Activated gamma-delta T cell treated with anti-CD3 and anti-CD28 coated beads, Interleukin-2, amount 50 U/mL, for 16 hours (primary cell): Measurements from ENCODE around the gene KIF4A.

Source experiments
- DNase-seq: peaks from one replicate; pipeline ENCODE4 v3.0.0-alpha.2; 2020; ENCODE audit warnings: low read depth

The KIF4A gene

GRCh38 chrX:70402721-70403120 lies 112.8 kb downstream of the KIF4A start:
- no peak for DNase-seq

DNA sequence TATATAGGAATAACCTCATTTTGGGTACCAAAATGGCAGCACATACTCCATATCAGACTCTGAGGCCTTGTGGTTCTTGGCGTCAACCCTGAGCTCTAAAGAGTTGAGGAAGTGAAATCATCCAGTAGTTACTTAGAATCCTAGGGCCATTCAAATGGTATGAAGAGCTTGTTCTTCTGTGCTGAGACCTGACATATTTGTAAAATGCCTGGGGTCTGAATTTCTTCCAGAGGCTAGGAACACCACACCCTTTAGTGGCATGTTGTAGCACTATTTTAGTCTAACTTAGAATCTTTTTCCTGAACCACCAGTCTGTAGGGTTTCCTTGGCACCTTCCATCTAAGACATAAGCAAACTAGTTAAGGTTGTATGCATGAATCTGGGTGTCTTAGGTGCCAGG lies 115.1 kb downstream of the KIF4A start:
- DNase-seq = no peak

DNA sequence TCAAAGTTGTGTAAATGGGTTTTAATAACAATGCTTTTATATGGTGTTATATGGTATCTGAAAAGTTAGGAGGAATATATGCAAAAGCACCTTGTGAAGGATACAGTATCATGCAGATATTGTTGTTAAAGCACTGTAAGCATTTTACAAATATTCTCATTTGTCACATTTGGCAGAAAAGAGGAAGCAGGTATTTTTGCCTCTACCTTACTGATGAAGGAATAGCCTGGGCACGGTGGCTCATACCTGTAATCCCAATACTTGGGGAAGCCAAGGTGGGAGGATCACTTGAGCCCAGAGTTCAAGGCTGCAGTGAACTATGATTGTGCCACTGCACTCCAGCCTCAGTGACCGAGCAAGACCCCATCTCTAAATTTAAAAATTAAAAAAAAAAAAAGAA lies 121.0 kb downstream of the KIF4A start:
- DNase-seq = no peak

- DNase-seq = no peak
These were observed 121.6 kb downstream of the KIF4A start for GRCh38 chrX:70411475-70411874.

DNA sequence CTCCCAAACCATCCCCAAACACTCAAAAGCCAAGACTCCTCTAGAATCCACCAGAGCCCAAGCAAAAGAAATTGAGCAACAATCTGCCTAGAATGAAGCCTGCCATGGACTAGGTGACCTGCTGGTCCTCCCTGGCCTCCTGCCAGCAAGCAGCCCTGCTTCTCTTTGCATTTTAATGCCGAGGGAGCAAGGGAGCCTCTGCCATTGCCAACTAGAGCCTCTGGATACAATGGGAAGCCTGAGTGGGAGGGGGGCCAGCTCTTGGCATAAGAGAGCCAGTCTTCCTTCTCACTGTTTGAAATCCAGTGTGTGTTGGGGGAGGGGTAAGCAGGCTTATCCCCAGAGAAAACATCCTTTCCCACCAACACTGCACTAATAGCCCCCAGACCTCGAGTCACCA lies 131.7 kb downstream of the KIF4A start:
- DNase-seq = no peak

- DNase-seq = no peak
These were observed 133.0 kb downstream of the KIF4A start, which contains the start of gene GDPD2 for GRCh38 chrX:70422851-70423341. Gene GDPD2, plus strand, starts transcription at chrX:70423314. Its CDS starts 1,671 bp downstream, at chrX:70424985.

DNA sequence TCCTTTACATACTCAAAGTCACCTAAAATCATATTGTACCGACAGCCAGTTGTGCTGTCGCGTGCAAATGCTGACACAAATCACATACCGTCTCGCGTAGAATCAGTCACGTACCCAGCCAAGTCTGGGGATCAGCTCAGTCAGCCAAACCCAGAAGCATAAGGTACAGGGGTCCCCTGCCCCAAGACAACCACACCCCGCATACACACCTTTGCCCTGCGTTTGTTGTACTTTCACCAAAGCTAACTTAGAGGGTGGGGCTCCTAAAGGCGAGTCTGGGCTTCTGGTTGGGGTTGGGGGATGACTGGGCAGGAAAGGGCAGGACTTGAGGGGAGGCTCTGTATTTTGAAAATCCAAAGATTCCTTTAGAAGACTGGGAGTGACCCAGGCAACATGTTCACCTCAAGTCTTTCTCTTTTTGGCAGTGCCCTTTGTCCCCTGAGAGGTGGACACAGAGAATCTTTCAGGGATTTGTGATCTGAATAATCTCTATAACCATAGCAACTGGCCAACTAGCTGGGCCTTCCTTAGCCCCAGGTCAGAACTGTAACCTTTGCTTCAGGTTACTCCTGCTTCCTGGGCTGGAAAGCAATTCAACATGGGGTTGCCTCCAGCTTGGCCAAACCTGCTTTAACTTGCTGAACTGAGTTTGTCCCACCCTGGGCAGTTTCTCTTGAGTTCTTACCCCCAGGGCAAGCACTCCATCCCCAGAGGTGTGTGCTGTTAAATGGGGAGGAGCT lies 134.2 kb downstream of the KIF4A start:
- DNase-seq = no peak

DNA sequence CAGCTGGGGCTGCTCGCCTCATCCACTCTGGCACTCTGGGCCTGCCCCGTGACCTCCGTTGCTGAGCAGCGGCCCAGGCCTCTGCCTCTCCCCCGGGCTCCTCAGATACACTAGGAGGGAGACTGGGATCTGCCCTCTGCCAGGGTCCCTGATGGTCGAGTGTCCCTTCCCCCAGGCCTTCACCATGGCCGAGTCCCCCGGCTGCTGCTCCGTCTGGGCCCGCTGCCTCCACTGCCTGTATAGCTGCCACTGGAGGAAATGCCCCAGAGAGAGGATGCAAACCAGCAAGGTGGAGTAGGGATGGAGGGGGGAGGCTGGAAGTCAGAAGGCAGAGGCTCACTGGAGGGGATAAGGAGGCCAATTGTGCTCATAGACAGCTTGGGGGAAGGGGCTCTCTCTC lies 134.9 kb downstream of the KIF4A start:
- no peak for DNase-seq

GRCh38 chrX:70426286-70427278 lies 136.7 kb downstream of the KIF4A start:
- DNase-seq = no peak

GRCh38 chrX:70427365-70427764 lies 137.5 kb downstream of the KIF4A start:
- DNase-seq = no peak

DNA sequence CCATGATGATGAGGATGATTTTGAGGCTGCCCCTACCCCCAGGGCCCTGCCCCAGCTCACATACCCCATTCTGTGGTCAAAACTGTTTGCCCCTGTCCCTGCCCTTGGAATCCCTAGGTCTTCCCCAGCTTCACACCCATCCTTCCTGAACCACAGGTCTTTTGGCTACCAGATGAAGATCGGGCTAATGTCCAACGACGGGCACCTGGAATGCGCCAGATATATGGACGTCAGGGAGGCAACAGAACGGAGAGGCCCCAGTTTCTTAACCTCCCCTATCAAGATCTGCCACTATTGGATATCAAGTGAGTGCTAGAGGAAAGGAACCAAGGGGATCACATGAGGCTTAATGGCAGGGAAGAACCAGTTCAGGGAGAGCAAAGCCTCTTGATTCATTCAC lies 139.9 kb downstream of the KIF4A start:
- no peak for DNase-seq

- DNase-seq = no peak
These were observed 143.3 kb downstream of the KIF4A start for GRCh38 chrX:70432936-70433847.

DNA sequence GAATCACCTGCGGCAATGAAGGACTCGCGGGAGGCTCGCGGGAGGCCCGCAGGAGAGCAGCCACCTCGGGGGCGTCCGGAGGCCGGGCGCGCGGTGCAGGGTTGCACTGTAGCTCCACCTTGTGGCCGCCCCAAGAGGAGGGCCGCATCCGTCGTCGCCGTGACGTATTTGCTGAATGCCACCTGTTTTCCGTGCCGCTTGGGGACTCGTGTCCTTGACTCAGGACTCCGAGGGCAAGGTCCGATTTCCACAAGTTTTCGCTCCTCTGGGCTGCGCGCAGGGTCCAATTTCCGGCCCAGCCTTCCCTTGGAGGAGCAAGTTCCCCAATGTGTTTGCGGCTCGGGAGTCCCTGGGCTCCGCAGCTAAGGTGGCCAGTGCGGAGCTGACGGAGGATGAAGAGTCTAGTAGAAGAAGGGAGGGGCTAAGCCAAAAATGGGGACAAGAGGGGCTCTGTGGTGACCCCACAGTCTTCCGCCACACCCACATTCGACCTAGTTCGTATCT lies 144.0 kb downstream of the KIF4A start:
- peak; percentile 54 for DNase-seq

- peak; percentile 33 for DNase-seq
These were observed 144.5 kb downstream of the KIF4A start for GRCh38 chrX:70434352-70434866.

DNA sequence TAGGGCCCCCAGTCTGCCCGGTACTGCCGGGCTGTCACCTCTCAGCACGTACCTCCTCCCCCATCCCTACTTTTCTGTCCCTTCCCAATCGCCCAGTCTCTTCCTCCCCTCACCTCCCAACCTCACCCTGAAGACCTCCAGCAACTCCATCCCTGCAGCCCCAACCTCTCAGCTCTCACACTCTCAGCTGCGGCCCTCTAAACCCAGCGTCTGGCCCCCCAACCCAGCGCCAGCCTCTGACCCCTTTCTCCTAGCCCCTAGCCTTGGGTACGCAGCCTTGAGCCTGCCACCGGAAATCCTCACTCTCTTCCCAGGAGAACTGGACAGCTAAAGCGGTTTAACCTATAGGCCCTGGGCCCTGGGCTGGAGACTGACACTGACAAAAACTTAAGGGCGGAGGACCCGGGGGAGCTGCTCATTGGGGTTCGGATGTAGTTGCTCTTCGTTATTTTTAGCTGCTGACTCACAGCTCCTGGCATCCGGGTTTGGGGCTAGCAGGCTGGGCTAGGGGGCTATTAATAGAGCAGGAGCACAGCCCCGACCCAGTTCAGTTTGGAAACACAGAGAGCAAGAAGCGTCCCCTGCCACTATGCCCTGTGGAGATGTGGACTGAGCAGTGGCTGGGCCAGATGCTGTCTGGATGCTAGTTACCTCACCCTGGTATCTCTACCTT lies 145.1 kb downstream of the KIF4A start:
- no peak for DNase-seq

- DNase-seq = no peak
These were observed 146.4 kb downstream of the KIF4A start for GRCh38 chrX:70436343-70436742.

GRCh38 chrX:70437011-70437410 lies 147.1 kb downstream of the KIF4A start:
- no peak for DNase-seq

GRCh38 chrX:70437921-70438665 lies 148.2 kb downstream of the KIF4A start:
- DNase-seq = no peak

- no peak for DNase-seq
These were observed 149.1 kb downstream of the KIF4A start for GRCh38 chrX:70439016-70439415.

GRCh38 chrX:70442224-70442623 lies 152.3 kb downstream of the KIF4A start:
- DNase-seq = no peak
